GM12892 (cell line): Measurements from ENCODE around the gene BTRC.

Source experiments
- POLR2AphosphoS5 ChIP-seq: IDR thresholded peaks from 2 replicates; pipeline ENCODE4 v1.6.1; 2011; ENCODE audit warnings: low read depth, low read length, control low read depth
- TAF1 ChIP-seq: IDR thresholded peaks from 2 replicates; pipeline ENCODE4 v1.6.1; 2011; ENCODE audit warnings: low read depth, mild to moderate bottlenecking, control low read depth, low read length, borderline replicate concordance

DNA sequence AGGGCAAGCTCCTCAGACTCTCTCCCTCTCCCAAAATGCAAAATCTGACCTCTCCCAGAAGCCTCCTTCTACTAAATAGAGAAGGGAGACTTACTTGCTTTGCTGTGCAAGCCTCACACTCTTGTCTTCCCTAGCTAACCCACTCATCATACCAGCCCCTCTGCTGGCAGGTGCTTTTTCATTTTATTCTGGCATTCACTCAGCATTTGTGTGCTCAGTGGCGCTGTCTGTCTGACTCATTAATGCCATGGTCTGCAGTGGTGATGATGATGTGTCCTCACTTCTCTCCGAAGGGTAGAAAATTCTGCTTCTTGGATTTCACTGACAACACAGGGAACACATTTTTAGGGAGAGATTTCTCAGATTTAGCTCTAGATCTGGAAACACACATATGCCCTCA, 22.0 kb upstream of the BTRC start:
- TF ChIP-seq TAF1 (no peak), POLR2AphosphoS5 (no peak)
